Stimulated activated CD8-positive, alpha-beta memory T cell treated with anti-CD3 and anti-CD28 coated beads, Interleukin-7, amount 100 ng/mL, for 24 hours (primary cell): ENCODE measurements around the gene PPP2R2D.
"Not testable (repeated sequence)": the region's sequence is repeated elsewhere in the genome, so short reads cannot be mapped to it uniquely, and the experiment has no call there.

Experiments used
- DNase-seq: peaks from one replicate; pipeline ENCODE4 v3.0.0-alpha.2; 2020; ENCODE audit warnings: low read depth

PPP2R2D gene

DNA sequence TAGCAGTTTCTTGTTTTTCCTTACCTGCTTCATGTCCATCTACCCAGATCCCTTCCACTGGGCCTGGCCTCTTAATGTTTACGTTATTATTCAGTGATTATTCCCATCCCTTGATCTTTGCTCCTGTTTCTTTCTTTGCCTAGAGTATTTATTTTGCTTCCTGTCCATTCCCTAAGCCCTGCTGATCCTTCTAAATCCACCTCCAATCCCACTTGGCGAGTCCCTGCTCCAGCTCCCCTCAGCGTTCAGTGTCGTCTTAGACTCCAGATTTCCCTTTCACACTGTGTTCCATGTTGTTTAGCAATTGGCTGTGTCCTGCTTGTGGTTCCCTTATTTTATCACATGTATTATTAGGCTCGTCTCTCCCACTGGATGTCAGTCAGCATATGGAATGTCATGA is 7.3 kb downstream of the PPP2R2D start:
- DNase-seq = no peak

DNA sequence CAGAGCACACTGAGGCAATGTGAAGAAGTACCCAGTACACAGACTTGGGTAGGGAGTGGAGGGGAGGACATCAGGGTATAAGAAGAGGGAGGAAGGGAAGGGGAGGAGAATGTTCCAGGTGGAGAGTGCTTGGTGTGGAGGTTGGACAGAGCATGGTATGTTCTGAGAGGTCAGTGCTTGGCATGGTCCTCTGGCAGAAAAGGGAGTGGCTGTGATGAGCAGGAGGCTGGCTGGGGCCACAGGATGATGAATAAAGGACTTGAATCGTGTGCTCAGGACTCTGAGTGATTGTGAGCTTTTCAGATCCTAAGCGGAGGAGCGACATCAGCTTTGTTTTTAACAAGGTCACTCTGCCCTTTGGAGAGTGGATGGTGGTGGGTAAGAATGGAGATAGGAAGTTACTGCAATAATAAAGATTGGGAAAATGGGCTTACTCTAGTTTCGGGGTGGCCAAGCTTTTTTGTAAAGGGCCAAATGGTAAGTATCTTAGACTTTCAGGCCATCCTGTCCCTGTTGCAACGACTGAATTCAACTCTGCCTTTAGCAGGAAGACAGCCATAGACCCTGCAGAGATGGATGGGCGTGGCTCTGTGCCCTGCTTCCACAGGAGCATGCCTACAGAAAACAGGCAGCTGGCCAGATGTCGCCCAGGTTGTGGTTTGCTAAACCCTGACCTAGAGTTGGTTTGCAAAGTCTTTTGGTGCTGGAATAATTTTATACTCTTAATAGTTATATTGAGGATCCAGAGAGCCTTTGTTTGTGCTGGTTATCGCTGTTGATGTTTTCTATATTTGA is 8.4 kb downstream of the PPP2R2D start:
- DNase-seq = no peak

DNA sequence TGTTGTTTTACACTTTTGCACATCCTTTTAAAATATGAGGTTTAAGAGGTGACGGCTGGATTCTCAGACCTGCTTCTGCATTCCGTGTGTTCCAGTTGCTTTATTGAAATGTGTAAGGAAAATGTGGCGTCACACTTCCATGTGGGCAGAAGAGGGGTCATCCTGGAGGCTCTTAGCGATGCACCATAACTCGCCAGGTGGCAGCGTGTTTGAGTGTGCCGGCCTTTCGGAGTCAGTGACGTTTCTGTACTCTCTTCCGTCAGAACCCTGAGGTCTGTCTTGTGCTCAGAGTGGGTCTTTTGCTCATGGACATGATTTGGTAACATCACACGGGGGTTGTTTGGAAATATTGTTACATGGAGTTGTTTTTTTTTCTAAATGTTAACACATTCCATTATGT is 9.1 kb downstream of the PPP2R2D start:
- no peak for DNase-seq

DNA sequence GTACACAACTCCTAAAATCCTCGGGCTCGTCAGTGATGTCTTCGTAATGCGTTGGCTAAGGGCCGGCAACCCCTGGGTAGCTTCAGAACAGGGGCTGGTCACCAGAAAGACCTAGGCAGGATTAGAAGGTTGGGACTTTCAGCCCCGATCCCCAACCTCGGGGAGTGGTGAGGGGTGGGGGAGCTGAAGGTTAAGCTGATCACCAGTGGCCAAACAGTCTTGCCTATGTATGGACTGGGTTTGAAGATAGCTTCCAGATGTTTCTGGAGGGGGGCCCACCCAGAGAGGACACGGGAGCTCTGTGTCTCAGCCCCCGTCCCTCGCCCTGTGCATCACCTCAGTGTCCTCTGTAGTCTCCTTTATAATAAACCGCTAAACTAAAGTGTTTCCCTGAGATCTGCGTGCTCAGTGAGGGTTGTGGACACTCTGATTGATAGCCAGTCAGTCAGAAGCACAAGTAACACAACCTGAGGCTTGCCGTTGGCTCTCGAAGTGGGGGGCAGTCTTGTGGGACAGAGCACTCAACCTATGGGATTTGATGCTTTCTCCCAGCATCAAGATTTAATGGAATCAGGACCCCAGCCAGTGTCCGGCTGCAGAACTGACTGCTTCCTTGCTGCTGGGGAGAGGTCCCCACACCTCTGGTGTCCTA is 10.0 kb downstream of the PPP2R2D start:
- no peak for DNase-seq

DNA sequence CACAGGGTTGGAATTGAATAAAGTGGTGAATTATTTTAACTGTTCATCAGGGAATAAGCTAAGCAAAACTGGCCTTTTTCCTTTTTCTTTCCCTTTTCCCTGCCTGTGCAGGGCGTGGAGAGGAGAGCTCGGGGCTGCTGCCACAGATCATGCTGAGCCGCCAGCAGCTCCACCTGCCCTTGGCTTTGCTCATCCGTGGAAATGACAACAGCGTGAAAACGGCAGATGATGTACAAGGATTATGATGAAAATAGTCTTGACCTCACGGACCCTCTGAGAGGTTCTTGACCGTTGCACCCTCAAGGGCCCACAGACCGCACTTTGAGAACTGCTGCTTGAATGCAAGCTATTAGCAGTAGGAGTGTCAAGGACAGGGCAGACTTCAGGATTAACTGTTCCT is 10.6 kb downstream of the PPP2R2D start:
- no peak for DNase-seq

DNA sequence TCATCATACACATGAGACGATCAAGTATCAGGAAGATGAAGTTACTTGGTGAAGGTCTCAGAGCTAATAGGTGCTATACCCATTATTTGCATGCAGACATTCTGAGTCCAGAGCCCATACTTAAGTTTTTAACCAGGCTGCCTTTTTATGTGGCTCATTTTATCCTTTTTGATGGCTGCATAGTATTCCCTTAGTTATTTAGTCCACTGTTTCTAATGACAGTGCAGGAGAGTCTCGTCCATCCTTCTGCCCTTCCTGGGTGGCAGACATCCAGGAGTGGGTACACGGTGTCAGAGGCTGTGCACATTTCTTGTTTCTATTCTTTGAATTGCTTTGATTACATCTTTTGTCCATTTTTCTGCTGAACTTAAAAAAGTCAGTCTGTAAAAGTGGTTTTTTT is 11.8 kb downstream of the PPP2R2D start:
- DNase-seq = no peak

DNA sequence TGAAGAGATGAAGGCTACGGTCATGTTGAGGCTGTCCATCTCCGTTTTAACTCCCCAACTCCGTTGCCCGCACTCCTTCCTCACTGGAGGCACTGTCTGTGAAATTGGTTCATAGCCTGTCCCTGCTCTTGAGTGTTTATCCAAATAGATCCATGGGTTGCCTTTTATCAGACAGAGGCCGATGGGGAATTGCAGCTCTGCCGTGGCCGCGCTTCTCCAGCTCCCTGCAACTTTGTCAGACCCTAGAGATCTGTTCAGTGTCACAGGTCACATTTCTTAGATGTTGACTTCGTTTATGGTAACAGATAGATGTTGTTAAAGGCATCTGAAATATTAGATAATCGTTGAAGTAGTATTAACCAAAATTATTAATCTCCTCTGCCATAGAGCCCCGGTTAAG is 14.7 kb downstream of the PPP2R2D start:
- no peak for DNase-seq

DNA sequence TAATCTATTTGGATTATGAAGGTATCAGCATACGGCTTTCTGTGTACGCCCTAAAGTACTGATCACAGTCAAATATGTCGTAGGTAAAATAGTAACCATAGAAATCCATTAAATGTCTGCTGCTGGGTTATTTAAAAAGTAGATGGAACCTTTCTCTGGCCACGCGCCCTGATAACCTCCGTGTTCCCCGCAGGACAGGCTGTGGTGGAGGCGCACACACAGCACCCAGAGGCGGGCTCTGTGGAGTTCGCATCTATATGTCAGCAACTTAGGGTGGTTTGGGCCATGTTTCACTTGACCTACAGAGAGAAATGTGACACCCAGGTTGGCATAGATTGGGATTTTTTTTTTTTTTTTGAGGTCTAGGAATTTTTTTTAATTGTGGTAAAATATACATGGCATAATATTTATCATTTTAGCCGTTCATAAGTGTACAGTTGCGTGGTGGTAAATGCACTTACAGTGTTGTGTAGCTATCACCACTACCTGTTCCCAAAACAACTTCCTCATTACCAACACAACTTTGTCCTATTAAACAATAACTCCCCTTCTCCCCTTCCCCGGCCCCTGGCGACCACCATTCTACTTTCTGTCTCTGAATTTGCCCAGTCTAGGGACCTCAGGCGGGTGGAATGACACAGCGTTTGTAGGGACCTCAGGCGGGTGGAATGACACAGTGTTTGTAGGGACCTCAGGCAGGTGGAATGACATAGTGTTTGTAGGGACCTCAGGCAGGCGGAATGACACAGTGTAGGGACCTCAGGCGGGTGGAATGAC is 15.4 kb downstream of the PPP2R2D start:
- no peak for DNase-seq

DNA sequence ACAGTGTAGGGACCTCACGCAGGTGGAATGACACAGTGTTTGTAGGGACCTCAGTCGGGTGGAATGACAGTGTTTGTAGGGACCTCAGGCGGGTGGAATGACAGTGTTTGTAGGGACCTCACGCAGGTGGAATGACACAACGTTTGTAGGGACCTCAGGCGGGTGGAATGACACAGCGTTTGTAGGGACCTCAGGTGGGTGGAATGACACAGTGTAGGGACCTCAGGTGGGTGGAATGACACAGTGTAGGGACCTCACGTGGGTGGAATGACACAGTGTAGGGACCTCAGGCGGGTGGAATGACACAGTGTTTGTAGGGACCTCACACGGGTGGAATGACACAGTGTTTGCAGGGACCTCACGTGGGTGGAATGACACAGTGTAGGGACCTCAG is 16.0 kb downstream of the PPP2R2D start:
- DNase-seq = not testable (repeated sequence)

DNA sequence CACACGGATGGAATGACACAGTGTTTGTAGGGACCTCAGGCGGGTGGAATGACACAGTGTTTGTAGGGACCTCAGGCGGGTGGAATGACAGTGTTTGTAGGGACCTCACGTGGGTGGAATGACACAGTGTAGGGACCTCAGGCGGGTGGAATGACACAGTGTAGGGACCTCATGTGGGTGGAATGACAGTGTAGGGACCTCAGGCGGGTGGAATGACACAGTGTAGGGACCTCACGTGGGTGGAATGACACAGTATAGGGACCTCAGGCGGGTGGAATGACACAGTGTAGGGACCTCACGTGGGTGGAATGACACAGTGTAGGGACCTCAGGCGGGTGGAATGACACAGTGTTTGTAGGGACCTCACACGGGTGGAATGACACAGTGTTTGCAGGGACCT is 16.7 kb downstream of the PPP2R2D start:
- DNase-seq = not testable (repeated sequence)

DNA sequence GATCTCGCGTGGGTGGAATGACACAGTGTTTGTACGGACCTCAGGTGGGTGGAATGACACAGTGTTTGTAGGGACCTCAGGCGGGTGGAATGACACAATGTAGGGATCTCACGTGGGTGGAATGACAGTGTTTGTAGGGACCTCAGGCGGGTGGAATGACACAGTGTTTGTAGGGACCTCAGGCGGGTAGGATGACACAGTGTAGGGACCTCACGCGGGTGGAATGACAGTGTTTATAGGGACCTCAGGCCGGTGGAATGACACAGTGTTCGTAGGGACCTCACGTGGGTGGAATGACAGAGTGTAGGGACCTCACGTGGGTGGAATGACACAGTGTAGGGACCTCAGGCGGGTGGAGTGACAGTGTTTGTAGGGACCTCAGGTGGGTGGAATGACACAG is 18.7 kb downstream of the PPP2R2D start:
- DNase-seq = not testable (repeated sequence)

DNA sequence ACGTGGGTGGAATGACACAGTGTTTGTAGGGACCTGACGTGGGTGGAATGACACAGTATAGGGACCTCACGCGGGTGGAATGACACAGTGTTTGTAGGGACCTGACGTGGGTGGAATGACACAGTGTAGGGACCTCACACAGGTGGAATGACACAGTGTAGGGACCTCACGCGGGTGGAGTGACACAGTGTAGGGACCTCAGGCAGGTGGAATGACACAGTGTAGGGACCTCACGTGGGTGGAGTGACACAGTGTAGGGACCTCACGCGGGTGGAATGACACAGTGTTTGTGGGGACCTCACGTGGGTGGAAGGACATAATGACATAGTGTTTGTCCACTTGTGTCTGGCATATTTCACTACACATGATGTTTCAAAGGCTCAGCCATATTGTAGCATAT is 19.3 kb downstream of the PPP2R2D start:
- no peak for DNase-seq

DNA sequence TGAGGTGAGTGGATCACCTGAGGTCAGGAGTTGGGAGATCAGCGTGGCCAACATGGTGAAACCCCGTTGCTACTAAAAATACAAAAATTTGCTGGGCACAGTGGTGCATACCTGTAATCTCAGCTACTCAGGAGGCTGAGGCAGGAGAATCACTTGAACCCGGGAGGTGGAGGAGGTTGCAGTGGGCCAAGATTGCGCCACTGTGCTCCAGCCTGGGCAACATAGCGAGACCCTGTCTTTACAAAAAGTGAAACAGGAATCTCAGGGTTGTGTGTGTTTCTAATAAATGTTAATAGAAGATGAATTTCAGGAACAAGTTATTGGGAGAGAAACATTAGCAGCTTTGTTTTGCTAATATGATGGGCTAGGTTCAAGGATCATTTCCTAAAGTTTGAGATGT is 19.9 kb downstream of the PPP2R2D start:
- DNase-seq = no peak

DNA sequence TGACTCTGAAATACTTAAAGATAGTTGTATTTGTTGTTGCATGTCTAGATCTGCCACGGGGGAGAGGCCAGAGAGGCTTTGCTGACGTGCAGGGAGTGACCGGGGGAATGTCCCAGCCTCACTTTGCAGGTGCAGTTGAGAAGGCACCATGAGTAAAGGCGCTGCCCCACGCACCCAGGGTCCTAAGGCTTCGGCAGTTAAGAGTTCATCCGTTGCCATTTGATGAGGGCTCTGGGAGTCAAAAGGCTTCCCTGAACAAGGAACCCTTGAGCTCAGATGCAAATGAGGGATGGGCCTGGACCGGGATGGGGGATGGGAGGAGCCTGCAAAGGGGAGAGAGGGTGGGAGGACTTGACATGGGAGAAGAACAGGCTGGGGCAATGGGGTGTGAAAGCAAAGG is 20.4 kb downstream of the PPP2R2D start:
- no peak for DNase-seq

DNA sequence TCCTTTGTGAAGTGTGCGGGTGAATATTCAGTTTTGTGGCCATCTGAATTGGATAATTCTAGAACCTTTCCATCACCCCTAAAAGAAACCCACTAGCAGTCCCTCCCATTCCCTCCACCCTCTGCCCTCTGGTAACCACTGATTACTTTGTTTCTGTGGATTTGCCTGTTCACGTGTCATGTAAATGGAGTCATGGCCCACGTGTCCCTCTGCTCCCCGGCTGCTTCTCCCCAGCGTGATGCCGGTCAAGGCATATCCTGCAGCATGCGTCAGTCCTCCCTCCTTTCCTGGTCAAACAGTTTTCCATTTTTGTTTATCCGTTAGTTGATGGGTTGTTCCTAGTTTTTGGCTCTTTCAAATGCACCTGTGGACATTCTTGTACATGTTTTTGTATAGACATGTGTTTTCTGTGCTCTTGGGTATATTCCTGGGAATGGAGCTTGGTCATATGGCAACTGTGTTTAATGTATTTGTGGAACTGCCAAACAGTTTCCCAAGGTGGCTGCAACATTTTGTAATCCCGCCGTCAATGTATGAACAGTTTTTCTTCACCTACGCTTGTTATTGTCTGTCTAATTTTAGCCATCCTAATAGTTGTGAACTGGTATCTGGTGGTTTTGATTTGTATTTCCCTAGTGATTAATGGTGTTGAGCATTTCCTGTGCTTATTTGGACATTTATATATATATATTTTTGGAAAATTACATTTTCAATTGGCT is 22.4 kb downstream of the PPP2R2D start:
- no peak for DNase-seq

DNA sequence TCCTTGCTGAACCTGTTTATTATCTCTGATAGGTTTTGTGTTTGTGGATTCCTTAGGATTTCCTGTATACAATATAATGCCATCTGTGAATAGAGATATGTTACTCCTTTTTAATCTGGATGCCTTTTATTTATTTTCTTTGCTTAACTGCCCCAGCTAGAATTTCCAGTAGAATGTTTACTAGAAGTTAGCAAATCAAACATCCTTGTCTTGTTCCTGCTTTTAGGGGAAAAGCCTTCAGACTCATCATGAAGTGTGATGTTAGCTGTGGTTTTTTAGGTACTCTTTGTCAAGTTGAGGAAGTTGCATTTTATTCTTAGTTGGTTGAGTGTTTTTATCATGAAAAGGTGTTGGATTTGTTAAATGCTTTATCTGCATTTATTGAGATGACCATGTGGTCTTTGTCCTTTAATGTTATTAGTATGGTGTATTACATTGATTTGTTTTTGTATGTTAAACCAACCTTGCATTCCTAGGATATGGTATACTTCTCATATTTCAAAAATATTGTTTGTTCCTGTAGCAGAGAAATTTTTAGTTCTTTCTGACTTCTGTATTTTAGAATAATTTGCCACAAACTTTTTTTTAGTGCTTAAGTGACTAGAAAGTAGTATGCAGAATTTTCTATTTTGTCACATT is 24.3 kb downstream of the PPP2R2D start:
- no peak for DNase-seq

DNA sequence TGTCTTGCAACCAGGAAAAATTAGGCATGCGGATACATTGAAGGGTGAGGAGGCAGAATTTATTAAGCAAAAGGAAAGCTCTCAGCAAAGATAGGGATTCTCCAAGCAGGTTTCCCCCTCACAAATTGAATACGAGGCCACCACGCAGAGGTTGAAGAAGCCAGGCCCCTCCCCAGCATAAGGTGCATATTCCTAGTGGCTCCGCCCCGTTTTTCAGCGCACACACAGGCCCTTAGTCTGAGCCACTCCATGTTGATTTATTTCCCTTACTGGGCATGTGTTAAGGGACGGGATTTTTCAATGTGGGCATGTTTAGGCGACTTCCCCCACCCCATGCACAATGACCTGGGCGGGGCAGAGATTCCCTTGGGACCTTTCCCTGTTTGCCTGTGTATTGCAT is 24.9 kb downstream of the PPP2R2D start:
- DNase-seq = no peak

DNA sequence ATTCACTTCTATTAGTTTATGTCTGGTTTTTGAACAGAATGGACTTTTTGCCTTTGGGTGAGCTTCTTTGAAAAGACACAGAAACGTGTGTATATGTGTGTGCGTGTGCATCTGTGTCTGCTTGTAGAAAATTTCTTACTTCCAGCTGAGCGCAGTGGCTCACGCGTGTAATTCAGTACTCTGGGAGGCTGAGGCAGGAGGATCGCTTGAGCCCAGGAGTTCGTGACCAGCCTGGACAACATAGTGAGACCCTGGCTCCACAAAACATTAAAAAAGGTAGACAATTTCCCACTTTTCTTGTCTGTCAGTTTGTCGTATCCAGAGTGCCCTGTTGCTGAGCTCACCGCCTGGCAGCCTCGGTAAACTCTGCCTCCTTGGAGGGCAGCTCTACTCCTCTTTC is 25.4 kb downstream of the PPP2R2D start:
- no peak for DNase-seq

DNA sequence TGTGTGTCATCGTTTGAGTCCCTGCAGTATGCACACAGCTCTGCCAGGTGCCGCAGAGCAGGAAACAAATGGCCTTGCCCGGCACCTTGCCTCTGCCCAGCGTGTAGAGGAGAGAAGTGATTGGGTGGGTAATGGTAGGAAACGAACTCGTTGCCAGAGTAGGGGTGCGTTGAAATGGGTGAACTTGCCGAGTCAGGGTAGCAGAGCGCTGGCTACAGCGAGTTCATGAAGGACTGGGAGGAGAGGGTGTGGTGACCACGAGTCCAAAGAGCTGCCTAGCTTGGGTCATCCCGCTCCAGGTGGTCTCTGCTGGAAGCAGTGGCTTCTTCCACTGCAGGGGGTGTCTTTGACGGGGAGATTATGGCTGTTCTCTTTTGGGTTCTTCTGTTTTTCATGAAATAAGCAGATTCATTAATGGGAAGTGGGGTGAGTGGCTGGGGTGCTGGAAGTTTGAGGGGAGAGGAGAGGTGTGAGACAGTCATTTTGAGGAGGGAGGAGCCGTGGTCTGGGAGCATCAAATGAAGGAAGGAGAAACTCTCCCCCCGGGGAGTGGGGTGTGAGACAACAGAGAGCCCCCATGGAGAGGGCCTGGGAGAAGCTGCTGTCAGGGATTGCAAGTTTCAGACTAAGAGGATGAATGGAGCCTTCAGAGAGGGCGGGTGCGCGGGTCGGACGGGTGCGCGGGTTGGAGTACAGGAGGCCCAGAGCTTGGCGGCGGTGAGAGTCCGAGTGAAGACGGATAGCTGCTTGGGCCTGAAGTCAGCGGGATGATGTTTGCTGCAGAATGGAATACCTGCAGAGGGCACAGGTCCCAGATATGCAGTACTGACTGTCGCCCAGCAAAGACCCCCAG is 26.2 kb downstream of the PPP2R2D start:
- DNase-seq = no peak

DNA sequence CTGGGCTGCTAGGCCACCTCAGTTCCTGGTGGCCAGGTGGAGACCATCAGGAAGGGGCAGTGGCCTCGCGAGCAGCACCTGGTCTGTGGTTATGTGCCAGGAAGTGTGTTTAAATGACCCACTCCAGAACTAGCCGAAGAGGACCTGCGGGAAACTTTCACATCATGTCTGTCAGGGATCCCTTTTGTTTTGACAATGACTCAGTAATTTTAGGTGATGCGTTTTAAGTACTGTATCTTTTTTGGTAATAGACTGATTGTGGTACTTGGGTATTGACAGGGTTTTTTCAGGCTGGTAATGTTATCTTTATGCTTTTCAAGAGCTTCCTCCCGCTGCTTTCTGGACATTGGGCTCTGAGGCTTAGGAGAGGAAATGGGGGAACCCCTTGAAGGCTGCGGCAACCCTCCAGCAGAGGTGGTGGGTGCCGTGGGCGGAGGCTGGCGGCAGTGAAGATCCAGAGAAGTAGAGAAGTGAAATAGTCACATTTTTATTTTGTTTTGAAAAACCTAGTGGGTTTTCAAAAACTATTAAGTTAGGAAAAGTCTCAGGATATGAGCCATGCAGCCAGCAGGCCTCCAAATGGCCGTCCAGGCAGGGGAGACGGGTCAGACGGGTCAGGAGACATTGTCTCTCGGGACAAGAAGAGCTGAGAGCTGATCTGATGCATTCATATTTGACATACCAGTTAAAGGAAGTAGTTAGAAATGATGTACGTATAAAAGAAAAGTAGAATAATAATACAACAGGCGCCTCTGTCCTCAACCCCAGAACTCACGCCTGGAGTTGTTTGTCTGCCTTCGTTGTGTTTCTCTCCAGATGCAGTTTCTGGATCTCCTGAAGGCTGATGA is 27.7 kb downstream of the PPP2R2D start:
- no peak for DNase-seq
